Breast epithelium (tissue), 4 donors: ENCODE measurements around the gene DR1. TPM values are rescaled to one million over a fixed set of nuclear protein-coding genes. Genes with fewer than 3 reads are reported as not detected.
"Not testable (repeated sequence)": the region's sequence is repeated elsewhere in the genome, so short reads cannot be mapped to it uniquely, and the experiment has no call there.

Source experiments
- DNase-seq, 2 donors: peaks; one replicate each; pipeline ENCODE4 v3.0.0-alpha.2; 2019; ENCODE audit warnings: low spot score in 2 of 2
- H3K27ac ChIP-seq, 2 donors: fragments of 200-600 bp; sonication (generic) in 1 of 2; one replicate each; pipeline ENCODE4 v1.5.1; 2016 to 2019; ENCODE audit warnings: mild to moderate bottlenecking in 1 of 2
- H3K27me3 ChIP-seq, 2 donors: fragments of 200-600 bp; sonication (generic) in 1 of 2; one replicate each; pipeline versions ENCODE4 v1.5.1 to v1.6.0; 2017 to 2019; ENCODE audit warnings: control low read depth in 1 of 2, mild to moderate bottlenecking in 1 of 2
- H3K36me3 ChIP-seq: fragments of 200-600 bp; one replicate; pipeline ENCODE4 v1.5.1; 2019
- H3K4me1 ChIP-seq, 2 donors: fragments of 200-600 bp; sonication (generic); one replicate each; pipeline ENCODE4 v1.5.1; 2016 to 2019; ENCODE audit warnings: control low read depth in 1 of 2
- H3K4me3 ChIP-seq, 3 donors: fragments of 200-600 bp; sonication (generic); 1 replicate in 2 of 3; 2 replicates in 1 of 3; pipeline ENCODE4 v1.5.1; 2016 to 2019; ENCODE audit warnings: mild to moderate bottlenecking in 3 of 3, moderate library complexity in 2 of 3
- H3K9me3 ChIP-seq, 2 donors: fragments of 200-600 bp; sonication (generic) in 1 of 2; one replicate each; pipeline ENCODE4 v1.5.1; 2016 to 2019; ENCODE audit warnings: control low read depth in 1 of 2
- POLR2A ChIP-seq: fragments of 450-650 bp; IDR thresholded peaks from one replicate; pipeline ENCODE4 v1.6.1; 2016; ENCODE audit warnings: antibody characterized with exemption, mild to moderate bottlenecking, moderate library complexity
- POLR2AphosphoS5 ChIP-seq, 3 donors: sonication (generic); formaldehyde crosslinking; IDR thresholded peaks; one replicate each; pipeline ENCODE4 v1.6.1; 2017; ENCODE audit warnings: antibody characterized with exemption in 3 of 3
- intact Hi-C: fragments of 100-400 bp; cut with DNase I; formaldehyde crosslinking; loops from one replicate; pipeline ENCODE4 v1.15.1; 2023; ENCODE audit warnings: low total_unique reads
- total RNA-seq, 3 donors: library from RNA; depleted of rRNA; stranded (reverse); fragments of >200 nt; gene quantifications; one replicate each; pipeline ENCODE4 v1.1.0, GENCODE V29; 2016
- TF ChIP-seq, protein P1 (sequence below), 3 donors: fragments of 450-650 bp; IDR thresholded peaks; one replicate each; pipeline ENCODE4 v1.5.1; 2016 to 2017; ENCODE audit warnings: antibody characterized with exemption in 3 of 3, mild to moderate bottlenecking in 3 of 3, moderate library complexity in 3 of 3

The DR1 gene
- total RNA-seq, 3 donors from 2014 or later = 23.6 to 33.1 (median 31.0) TPM

DNA sequence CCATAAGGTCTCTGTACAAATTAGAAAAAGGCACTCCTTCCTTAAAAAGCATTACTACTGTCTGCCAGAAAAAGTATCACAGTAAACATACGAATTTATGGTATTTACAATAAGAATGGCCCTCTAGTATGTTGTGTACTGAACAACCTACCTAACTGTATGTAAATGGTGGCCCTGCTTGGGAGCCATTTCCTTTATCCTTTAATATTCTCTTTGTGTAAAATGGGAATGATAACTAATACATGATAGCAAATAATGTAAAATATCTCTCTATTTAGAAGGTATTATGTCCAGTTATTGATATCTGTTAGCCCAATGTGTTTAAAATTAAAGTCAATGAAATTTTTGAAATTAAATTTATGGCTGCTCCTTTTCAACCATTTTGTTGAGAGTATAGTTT, 5.2 kb downstream of the DR1 start:
- H3K9me3 ChIP-seq = no peaks in the 10 kb centered on the region
- no peak overlapping the region for H3K27ac ChIP-seq
- intact Hi-C loops = no loop called here

DNA sequence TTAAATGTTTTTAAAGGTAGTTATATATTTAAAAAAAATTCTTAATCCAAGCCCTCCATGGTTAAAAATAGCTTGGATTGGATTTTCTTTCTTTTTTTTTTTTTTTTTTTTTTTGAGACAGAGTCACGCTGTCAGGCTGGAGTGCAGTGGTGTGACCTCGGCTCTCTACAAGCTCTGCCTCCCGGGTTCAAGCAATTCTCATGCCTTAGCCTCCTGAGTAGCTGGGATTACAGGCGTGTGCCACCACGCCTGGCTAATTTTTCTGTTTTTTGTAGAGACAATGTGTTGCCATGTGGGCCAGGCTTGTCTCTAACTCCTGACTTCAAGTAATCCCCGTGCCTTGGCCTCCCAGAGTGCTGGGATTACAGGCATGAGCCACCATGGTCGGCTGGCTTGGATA, 5.6 kb downstream of the DR1 start:
- intact Hi-C loops, H3K27me3 ChIP-seq, H3K9me3 ChIP-seq, H3K27ac ChIP-seq, DNase-seq, H3K4me3 ChIP-seq, H3K4me1 ChIP-seq, H3K36me3 ChIP-seq: not testable (repeated sequence)

More for the DNA sequence above, 5.2 kb downstream of the DR1 start:
- TF ChIP-seq, protein P1, sequence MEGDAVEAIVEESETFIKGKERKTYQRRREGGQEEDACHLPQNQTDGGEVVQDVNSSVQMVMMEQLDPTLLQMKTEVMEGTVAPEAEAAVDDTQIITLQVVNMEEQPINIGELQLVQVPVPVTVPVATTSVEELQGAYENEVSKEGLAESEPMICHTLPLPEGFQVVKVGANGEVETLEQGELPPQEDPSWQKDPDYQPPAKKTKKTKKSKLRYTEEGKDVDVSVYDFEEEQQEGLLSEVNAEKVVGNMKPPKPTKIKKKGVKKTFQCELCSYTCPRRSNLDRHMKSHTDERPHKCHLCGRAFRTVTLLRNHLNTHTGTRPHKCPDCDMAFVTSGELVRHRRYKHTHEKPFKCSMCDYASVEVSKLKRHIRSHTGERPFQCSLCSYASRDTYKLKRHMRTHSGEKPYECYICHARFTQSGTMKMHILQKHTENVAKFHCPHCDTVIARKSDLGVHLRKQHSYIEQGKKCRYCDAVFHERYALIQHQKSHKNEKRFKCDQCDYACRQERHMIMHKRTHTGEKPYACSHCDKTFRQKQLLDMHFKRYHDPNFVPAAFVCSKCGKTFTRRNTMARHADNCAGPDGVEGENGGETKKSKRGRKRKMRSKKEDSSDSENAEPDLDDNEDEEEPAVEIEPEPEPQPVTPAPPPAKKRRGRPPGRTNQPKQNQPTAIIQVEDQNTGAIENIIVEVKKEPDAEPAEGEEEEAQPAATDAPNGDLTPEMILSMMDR (IDR thresholded peaks at IDR 0.05) = no peak
- TF ChIP-seq POLR2AphosphoS5 (IDR thresholded peaks at IDR 0.05) (no peak), POLR2A (no peak)
- H3K4me1 ChIP-seq = peaks cover 0 to 3% of the 10 kb centered on the region in 2 donors
- H3K36me3 ChIP-seq = no peaks in the 10 kb centered on the region
- no peaks in the 10 kb centered on the region for H3K27me3 ChIP-seq
- no peak for DNase-seq
- no peak overlapping the region for H3K4me3 ChIP-seq

DNA sequence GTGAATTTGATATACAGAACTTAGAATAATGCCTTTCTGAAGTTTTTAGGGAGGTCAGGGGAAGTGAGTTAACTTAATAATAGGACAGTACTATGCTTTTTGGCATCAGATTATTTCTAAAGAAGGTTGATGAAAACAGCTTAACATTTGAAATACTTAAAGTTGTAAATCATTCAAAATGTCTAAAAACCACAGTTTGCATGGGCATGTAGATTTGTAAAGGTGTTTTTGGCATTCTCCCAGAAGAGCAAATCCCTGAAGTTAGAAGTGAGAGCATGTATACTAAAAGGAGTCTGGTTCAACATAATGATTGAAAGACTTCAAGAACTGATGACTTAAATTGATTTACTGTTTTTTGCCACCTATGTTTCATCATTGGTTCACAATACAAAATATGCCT, 6.7 kb downstream of the DR1 start:
- H3K36me3 ChIP-seq = no peaks in the 10 kb centered on the region
- no peaks in the 10 kb centered on the region for H3K27me3 ChIP-seq
- intact Hi-C loops = no loop called here
- H3K4me3 ChIP-seq = no peak overlapping the region
- no peaks in the 10 kb centered on the region for H3K9me3 ChIP-seq
- no peak overlapping the region for H3K27ac ChIP-seq
- TF ChIP-seq, protein P1 (IDR thresholded peaks at IDR 0.05) = no peak
- no peak for TF ChIP-seq POLR2AphosphoS5 (IDR thresholded peaks at IDR 0.05)
- TF ChIP-seq POLR2A = no peak
- DNase-seq = no peak
- H3K4me1 ChIP-seq = peaks cover 0 to 3% of the 10 kb centered on the region in 2 donors

DNA sequence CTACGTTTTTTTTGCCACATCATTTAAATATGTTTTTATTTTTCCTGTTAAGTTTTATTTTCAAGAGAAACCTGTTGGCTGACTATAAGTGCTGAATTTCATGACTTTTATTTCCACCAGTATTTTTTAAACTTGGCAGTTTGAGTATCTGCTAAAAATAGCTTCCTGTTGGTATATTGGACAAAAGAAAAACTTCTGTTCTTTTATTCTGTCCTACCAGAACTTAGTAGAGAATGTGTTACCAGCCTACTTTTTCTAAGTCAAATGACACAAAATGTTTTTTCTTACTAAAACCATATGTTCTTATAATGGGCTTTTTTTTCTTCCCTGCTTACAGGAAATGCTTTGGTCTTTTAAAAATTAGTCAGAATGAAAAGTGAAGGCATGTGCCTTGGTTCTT, 7.6 kb downstream of the DR1 start:
- no peaks in the 10 kb centered on the region for H3K9me3 ChIP-seq
- intact Hi-C loops = no loop called here
- no peak overlapping the region for H3K4me3 ChIP-seq
- H3K27ac ChIP-seq = no peak overlapping the region
- H3K27me3 ChIP-seq = no peaks in the 10 kb centered on the region
- H3K36me3 ChIP-seq = no peaks in the 10 kb centered on the region
- H3K4me1 ChIP-seq = peaks cover 0 to 3% of the 10 kb centered on the region in 2 donors
- DNase-seq = no peak
- no peak for TF ChIP-seq POLR2A
- TF ChIP-seq, protein P1 (IDR thresholded peaks at IDR 0.05) = no peak
- TF ChIP-seq POLR2AphosphoS5 (IDR thresholded peaks at IDR 0.05) = no peak

DNA sequence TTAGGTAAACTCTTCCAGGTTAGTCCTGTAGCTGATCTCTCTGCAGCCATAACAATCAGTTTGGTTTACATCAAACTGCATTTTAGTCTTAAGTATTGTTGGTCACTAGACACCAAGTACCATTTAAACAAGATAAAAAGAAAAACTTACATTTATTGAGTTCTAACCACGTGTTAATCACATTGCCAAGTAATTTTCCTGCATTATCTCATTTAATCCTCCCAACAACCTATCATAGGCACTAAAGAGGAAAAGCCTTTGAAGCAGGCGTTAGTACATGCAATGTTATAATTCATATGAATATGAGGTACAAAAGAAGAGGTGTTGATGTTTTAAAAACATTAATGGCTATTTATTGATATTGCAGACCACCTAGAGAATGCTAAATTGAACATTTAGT, 9.0 kb downstream of the DR1 start:
- peaks cover 0 to 3% of the 10 kb centered on the region in 2 donors for H3K4me1 ChIP-seq
- no peaks in the 10 kb centered on the region for H3K27me3 ChIP-seq
- no peak overlapping the region for H3K4me3 ChIP-seq
- intact Hi-C loops = no loop called here
- TF ChIP-seq POLR2AphosphoS5 (IDR thresholded peaks at IDR 0.05) = no peak
- TF ChIP-seq, protein P1 (IDR thresholded peaks at IDR 0.05) = no peak
- no peak for TF ChIP-seq POLR2A
- no peaks in the 10 kb centered on the region for H3K36me3 ChIP-seq
- H3K9me3 ChIP-seq = no peaks in the 10 kb centered on the region
- H3K27ac ChIP-seq = no peak overlapping the region
- DNase-seq = no peak

DNA sequence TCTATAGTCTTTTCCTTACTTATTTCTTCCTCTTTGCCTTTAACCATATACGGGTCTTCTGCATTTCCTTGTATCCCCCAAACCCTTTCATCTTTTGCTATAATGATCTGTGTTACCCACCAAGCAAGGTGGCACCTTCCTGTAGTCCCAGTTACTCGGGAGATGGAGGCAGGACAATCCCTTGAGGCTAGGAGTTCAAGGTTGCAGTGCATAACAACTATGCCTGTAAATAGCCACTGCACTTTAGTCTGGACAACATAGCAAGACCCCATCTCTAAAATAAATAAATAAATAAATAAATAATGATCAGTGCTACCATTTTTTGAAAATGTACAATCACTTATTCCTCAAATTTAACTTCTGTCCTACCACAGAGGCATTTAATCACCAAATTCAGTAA, 11.5 kb downstream of the DR1 start:
- Histone ChIP-seq H3K27me3 (no peaks in the 10 kb centered on the region), H3K36me3 (no peaks in the 10 kb centered on the region), H3K4me3 (no peak overlapping the region), H3K4me1 (no peaks in the 10 kb centered on the region), H3K9me3 (no peaks in the 10 kb centered on the region), H3K27ac (no peak overlapping the region)
- DNase-seq = no peak
- intact Hi-C loops = no loop called here
- TF ChIP-seq POLR2AphosphoS5 (IDR thresholded peaks at IDR 0.05) (no peak), POLR2A (no peak)
- TF ChIP-seq, protein P1 (IDR thresholded peaks at IDR 0.05) = no peak
